Measurements from ENCODE around the gene TIRAP. TPM values are rescaled to one million over a fixed set of nuclear protein-coding genes. Genes with fewer than 3 reads are reported as not detected.
"Not testable (repeated sequence)": the region's sequence is repeated elsewhere in the genome, so short reads cannot be mapped to it uniquely, and the experiment has no call there.

TIRAP gene
- total RNA-seq, 1 donor from 2014 or later = 2.3 TPM

GRCh38 chr11:126303623-126304456 is 20.9 kb downstream of the TIRAP start, which contains the start of gene DCPS:
Gene DCPS, plus strand, starts transcription at chr11:126304060. Its CDS starts 21 bp downstream, at chr11:126304081.
- DNase-seq (ENCODE audit: low read depth) = no peak
- peak within 1 kb of the TSS; percentile 73 for H3K4me3 ChIP-seq (ENCODE audit: low read depth, low read length)
- no peak for TF ChIP-seq CTCF (conservative IDR thresholded peaks at IDR 0.05; ENCODE audit: low read depth, low read length)

GRCh38 chr11:126304457-126305075 is 21.7 kb downstream of the TIRAP start:
- DNase-seq (ENCODE audit: low read depth) = no peak
- TF ChIP-seq CTCF (conservative IDR thresholded peaks at IDR 0.05; ENCODE audit: low read depth, low read length) = no peak
- peak overlapping the region; percentile 73 for H3K4me3 ChIP-seq (ENCODE audit: low read depth, low read length)

GRCh38 chr11:126305699-126306098 is 22.8 kb downstream of the TIRAP start:
- TF ChIP-seq CTCF (conservative IDR thresholded peaks at IDR 0.05; ENCODE audit: low read depth, low read length) = no peak
- DNase-seq (ENCODE audit: low read depth) = no peak
- no peak overlapping the region for H3K4me3 ChIP-seq (ENCODE audit: low read depth, low read length)

GRCh38 chr11:126307706-126308105 is 24.8 kb downstream of the TIRAP start:
- TF ChIP-seq CTCF (conservative IDR thresholded peaks at IDR 0.05; ENCODE audit: low read depth, low read length) = peak; percentile 54
- H3K4me3 ChIP-seq (ENCODE audit: low read depth, low read length) = no peak overlapping the region
- DNase-seq (ENCODE audit: low read depth) = no peak

- DNase-seq (ENCODE audit: low read depth) = no peak
- no peak for TF ChIP-seq CTCF (conservative IDR thresholded peaks at IDR 0.05; ENCODE audit: low read depth, low read length)
- H3K4me3 ChIP-seq (ENCODE audit: low read depth, low read length) = no peak overlapping the region
Observed at GRCh38 chr11:126308271-126308671, 25.4 kb downstream of the TIRAP start.

GRCh38 chr11:126308771-126309170 is 25.9 kb downstream of the TIRAP start:
- not testable (repeated sequence) for H3K4me3 ChIP-seq (ENCODE audit: low read depth, low read length); DNase-seq (ENCODE audit: low read depth)

GRCh38 chr11:126310200-126310991 is 27.5 kb downstream of the TIRAP start:
- no peak for DNase-seq (ENCODE audit: low read depth)
- peak; percentile 88 for TF ChIP-seq CTCF (conservative IDR thresholded peaks at IDR 0.05; ENCODE audit: low read depth, low read length)
- H3K4me3 ChIP-seq (ENCODE audit: low read depth, low read length) = no peak overlapping the region

All from epithelial cell of proximal tubule (primary cell).